Umbilical cord (tissue), 2 donors: ENCODE results near the gene FAM168B. TPM values are rescaled to one million over a fixed set of nuclear protein-coding genes. Genes with fewer than 3 reads are reported as not detected.

Source experiments
- DNase-seq: peaks from one replicate; pipeline ENCODE4 v3.0.0-alpha.2; 2015; ENCODE audit warnings: low spot score
- total RNA-seq: library from RNA; depleted of rRNA; stranded (reverse); fragments of >200 nt; gene quantifications from one replicate; pipeline ENCODE4 v1.2.3, GENCODE V29; 2014; ENCODE audit warnings: low replicate concordance; ENCODE audit not compliant: insufficient read depth

FAM168B gene
- total RNA-seq, 1 donor from 2014 or later, result 127 TPM

GRCh38 chr2:131040661-131041401 lies 52.4 kb downstream of the FAM168B start:
- peak; percentile 48 for DNase-seq

DNA sequence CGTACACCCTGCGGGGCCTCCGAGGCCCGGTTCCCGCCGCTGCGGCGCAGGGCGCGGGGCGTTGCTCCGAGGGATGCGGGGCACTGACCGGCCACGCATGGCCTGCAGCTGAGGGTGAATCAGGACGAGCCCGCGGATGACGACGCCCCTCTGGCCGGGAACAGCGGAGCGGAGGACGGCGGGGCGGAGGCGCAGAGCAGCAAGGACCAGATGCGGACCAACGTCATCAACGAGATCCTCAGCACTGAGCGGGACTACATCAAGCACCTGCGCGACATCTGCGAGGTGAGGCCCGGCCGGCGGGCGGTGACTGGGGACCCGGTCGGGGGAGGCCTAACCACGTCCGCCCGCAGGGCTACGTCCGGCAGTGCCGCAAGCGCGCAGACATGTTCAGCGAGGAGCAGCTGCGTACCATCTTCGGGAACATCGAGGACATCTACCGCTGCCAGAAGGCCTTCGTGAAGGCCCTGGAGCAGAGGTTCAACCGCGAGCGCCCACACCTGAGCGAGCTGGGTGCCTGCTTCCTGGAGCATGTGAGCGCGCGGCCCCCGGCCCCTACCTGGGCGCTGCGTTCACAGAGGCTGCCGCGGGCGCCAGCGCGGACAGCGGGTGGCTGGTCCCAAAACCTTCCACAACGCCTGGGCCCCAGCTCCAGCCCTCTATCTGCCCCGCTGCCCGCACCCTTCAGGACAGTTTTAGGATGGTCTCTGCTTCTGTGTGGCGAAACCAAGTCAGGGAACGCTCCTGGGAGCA lies 53.2 kb downstream of the FAM168B start:
- no peak for DNase-seq

DNA sequence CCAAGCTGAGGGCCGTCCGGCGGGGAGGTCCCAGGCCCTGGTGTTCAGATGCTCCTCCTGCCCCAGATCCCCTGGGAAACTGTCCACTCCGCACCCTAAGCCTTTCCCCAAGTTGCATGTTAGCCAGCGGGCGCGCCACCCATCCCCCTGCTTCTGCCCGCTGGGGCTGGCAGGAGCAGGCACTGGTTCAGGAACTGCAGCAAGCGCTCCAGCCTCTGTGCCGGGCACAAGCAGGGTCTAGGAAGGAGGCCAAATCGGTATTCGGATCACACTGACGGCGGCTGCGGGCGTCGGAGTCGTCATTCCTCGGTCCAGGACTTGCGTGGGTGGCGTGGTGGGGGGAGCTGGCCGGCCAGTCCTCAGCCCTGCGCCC lies 53.7 kb downstream of the FAM168B start:
- no peak for DNase-seq

DNA sequence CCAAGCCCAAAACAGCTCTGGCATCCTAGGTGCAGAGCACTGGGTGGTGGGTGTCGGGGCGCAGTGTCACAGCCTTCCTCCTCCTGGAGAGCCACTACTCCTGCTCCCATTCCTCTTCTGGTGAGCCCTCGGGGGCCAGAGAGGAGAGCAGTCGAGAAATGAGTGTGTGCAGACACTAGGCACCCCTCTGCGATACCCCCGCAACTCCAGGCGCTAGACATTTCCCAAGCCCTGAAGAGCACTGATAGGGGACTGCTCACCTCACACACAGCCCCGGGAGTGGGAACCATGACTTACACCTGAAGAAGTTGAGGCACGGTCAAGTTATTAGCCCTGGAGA lies 54.2 kb downstream of the FAM168B start:
- DNase-seq, result no peak

DNA sequence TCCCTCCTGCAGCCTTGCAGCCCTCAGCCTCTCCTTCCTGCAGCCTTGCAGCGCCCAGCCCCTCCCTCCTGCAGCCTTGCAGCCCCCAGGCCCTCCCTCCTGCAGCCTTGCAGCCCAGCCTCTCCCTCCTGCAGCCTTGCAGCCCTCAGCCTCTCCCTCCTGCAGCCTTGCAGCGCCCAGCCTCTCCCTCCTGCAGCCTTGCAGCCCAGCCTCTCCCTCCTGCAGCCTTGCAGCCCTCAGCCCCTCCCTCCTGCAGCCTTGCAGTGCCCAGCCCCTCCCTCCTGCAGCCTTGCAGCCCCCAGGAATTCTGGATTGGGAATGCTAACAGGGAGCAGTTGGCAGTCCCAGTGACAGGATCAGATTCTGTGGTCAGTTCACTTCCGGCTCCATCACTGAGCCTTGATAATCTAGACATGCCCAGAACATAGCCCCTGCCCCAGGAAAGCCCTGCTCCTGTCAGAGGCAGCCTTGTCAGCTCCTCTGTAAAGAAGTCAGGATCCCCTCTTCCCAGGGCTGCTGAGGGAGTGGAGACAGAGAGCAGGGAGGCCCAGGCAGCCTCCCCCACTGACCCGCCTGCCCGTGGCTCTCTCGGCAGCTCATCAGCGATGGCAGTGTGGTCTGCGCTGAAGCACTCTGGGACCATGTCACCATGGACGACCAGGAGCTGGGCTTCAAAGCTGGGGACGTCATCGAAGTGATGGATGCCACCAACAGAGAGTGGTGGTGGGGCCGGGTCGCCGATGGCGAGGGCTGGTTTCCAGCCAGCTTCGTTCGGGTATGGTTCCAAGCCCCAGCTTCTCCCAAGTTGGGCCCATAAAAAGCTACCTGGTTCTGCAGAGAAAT lies 54.8 kb downstream of the FAM168B start:
- DNase-seq, result no peak

DNA sequence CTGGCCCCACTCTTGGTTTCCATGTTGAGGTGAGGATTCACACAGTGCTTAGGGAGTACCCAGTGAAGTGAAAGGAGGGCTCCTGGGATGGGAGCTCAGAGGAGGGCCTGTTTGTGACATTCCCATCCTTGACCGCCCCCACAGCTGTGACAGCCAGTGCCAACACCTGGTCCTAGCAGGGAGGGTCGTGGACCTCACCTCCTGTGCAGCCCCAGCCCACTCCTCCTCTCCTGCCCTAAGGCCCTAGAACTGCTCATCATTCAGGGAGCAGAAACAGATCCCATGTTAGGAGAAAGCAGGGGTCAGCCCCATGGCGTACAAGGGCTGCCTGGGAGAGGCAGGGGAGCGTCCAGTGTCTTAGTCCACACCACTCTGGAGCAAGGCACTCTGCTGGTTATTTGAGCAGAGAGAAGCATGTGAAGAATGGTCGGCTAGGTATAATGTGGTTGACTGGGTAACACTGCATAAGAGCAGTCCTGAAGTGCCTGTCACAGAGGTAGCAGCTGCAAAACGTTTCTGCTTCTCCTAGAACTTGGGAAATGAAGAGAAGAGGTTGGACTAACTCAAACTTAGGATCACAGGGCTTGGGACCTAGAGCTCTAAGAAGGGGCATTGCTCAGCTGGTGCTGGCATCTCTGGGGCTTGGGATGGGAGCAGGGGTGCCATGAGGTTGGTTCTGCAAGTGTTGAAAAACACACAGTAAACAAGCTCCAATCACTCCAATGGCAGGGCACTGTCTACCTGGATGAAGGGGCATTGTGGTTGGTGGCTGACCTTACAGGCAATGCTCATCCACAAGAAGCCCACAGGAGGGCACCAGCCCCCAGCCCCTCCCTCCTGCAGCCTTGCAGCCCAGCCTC lies 55.6 kb downstream of the FAM168B start:
- DNase-seq, result no peak

DNA sequence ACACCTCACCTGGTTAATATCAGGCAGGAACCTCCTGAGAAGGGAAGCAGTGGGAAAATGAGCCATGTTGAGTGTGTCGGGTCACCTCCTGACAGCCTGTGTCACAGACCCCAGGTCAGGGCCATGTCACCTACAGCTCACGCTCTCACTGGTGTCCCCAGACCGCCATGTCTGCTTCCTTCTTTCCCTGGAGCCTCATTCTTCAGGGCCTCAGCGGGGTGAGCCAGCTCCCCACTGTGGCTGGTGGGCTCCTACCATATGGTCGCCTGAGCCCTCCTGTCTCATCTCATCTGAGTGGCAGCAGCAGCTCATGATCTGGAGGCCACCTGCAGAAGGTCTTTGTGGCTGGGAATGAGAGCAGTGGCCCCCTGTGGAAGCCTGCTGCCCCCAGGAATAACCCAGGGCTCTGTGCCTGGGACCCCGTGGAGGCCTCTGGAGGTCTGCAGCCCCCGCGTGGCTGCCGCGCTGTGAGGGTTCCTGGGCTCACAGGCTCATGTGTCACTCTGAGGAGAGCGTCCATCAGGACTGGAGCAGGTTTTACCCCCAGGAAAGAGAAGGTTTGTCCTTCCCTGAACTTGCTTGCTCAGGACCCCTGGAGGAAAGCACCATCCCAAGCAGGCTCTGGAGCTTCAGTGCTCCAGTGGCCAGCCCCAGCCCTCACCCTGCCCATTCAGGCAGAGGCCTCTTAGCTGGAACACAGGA lies 56.4 kb downstream of the FAM168B start:
- DNase-seq, result no peak

DNA sequence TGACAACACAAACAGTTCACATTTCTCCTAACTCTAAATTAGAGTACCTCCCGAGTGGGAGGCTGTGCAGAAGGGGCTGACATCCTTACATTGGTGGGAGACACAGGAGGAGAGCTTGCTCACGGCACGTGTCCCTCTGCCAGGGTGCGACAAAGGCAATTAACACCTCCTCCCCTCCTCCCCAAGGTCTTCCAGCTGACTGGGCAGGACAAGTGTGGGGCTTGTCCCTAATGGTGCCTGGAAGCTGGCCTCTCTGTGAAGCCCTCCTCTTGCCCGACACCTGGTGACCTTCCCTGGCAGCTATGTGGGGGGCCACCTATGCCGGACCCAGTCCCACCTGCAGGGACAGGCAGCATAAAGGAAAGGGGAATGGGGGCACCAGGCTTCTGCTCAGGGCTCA lies 57.0 kb downstream of the FAM168B start:
- DNase-seq, result no peak

DNA sequence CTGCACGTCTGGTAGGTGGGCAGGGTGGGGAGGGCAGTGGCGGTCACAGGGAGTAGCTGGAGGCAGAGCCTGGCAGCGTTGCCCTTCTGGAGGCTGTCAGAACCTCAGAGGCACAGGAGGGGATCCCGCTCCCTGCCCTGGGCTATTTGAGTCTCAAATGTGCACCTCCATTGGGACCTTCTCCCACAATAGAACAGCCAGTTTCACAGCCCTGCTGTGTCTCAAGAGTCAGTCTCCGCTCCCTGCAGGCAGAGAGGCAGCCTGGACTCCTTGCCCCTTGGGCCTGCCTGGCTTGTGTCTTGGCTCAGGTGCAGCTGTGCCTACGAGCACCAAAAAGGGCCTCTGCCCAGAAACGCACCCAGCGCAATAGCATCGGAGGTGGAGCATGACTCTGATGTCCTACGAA lies 57.4 kb downstream of the FAM168B start:
- DNase-seq, result no peak

DNA sequence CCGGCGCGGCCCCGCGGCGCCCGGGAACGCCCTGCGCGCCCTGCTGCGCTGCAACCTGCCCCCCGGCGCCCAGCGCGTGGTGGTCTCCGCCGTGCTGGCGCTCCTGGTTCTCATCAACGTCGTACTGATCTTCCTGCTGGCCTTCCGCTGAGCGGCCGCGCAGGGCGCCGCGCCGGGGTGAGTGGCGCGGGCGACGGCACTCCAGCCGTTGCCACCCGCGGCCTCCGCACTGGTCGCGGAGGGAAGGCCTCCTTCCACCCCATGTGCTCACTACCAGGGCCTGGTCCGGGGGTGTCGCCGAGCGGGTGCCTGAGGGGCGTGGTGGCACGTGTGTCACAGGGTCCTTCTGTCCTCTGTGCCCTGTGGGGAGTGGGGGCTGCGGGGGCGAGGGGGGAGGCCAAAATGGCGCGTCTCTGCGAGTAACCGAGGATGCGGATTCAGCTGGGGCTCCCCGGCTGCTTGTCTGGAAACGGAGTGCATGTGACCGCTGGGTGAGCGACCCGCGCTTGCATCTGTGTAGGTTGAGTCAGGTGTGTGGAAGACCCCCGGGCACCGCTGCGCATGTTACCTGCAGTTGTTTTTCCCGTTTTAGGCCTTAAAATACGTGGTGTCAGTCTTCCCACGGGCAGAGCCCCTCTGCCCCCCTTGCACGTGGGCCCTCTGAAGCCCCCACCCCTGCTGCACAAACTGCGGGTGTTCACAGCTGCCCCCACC lies 58.0 kb downstream of the FAM168B start:
- DNase-seq, result no peak

DNA sequence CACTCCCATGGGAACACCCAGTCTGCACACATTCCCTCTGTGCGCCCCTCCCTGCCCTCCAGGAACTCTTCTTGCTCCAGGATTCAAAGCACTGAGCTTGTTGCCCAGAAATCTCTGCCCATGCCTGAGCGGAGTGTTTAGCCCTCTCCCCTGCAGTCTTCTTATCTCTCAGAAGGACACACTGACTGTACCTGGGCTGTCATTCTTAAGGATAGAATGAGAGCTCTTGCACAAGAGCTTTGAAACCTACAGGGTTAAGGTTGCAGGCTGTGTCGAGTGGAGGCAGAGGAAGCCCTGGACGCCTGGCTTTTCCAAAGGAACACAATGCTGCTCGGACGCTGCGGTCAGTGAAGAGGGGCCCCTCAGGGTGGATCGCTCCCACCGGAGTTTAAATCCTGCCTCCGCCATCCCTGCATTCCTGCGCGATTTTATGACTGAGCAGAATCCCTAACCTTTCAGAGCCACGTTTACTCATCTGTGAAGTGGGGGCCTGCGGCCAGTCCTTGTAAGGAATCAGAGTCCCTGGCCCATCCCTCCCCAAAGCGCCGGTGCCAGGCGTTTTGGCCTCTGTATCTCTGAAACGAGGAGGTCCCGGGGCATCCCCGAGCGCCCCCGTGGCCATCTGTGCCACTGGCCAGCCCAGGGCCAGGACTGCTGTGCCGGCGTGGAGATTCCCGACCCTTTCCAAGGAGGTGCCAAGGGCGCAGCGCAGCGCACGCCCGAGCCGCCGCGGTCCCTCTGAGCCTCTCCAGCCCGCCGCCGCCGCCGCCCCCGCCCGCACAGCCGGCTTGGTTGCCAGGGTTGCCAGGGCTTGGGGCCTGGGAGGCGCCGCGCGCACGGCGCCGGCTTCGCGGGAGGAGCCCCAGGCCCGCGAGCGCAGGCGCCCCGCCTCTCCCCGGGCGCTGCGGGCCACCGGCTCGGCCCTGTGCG lies 58.9 kb downstream of the FAM168B start:
- peak; percentile 52 for DNase-seq

GRCh38 chr2:131033786-131034121 lies 59.5 kb downstream of the FAM168B start:
- no peak for DNase-seq

DNA sequence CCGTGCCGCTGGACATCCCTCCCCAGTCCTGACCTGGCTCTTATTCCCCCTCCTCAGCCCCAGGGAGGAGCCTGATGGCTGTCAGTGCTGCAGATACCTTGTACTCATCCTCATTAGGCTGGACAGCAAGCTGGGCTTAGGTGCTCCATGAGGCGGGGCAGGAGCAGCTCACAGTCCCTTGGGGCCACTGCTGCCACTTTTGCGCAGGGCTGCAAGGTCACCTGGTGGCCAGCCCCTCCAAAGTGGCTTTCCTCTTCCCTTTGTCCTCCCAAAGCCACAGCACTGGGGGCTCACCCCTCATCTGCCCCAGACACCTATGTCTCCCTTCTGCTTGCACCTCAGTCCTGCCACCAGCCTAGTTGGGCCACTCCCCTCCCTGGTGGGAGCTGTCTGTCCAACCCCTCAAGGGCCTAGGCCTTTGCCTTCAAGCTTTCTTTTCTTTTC lies 60.8 kb downstream of the FAM168B start:
- no peak for DNase-seq

- DNase-seq, result no peak
These were observed 61.4 kb downstream of the FAM168B start for GRCh38 chr2:131031875-131032274.

- DNase-seq, result no peak
These were observed 61.8 kb downstream of the FAM168B start for GRCh38 chr2:131031431-131031841.

DNA sequence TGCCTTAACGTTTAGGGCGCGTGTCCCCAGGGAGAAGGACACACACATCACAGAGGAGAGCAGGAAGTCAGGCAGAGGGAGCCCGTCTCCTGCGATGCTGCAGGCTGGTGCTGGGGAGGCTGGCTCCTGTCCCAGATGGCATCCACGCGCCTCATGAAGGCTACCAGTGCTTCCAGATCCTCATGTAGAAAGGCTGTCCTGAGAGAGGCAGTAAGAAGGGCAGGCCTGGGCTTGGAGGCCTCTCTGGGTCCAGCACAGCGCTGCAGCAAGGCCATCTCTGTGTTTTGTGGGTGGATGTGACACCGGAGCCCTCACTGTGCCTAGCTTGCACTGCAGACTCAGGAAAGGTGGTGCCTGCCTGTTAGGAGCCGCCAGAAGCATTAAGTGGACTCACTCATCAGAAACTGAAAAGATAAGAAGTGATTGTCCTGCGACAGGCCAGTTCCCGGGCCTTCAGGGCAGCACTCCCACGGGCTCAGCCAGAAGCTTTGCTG lies 62.7 kb downstream of the FAM168B start:
- DNase-seq, result no peak

- DNase-seq, result no peak
These were observed 63.4 kb downstream of the FAM168B start for GRCh38 chr2:131029812-131030211.

DNA sequence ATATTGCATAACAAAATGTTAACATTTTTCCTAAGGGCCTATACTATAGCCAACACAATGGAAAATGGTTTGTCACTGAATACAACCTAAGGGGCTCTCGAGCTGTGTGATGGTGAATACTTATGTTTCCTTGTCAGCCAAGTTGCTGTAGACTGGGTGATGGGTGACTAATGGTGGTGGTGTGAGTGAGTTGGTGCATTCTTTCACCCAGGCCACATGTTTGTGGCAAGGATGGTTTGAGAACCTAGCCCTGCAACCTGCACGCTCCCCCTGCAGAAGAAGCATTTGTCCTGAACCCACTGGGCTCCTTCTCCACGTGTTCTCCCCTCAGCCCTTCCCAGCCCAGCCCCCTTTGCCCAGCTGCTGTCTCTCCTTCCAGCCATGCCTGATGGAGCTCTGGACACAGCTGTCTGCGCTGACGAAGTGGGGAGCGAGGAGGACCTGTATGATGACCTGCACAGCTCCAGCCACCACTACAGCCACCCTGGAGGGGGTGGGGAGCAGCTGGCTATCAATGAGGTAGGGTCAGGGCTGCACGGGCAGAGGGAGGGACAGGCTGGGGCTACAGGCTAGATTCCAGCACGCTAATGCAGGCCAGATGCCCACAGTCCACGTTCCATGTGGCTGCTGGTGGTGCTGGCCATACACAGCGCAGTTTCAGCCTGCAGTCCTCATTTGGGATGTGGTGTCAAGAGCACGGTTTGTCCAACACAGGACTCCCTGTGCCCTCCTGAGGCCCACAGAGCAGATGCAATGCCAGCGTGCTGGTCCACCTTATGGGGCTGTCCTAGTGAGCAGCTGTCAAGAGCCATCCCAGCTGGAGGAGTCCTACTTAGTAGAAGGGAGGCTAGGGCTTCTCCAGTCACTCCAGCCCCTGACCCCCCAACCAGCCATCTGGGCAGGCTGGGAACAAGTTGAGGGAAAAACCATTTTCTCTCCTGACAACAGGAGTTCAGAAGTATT lies 65.4 kb downstream of the FAM168B start:
- no peak for DNase-seq
